HFF-Myc (cell line): Measurements from ENCODE around the gene C1QA.
"Not testable (repeated sequence)": the region's sequence is repeated elsewhere in the genome, so short reads cannot be mapped to it uniquely, and the experiment has no call there.

Source experiments
- DNase-seq: peaks from one replicate; pipeline ENCODE4 v3.0.0-alpha.2; 2011; ENCODE audit warnings: low read depth; ENCODE audit errors: extremely low read depth
- H3K4me3 ChIP-seq: replicated peaks from 2 replicates; pipeline ENCODE4 v1.5.1; 2011; ENCODE audit warnings: low read depth, mild to moderate bottlenecking, control low read depth, low read length
- TF ChIP-seq, protein P1 (sequence below): IDR thresholded peaks from 2 replicates; pipeline ENCODE4 v1.5.1; 2012; ENCODE audit warnings: mild to moderate bottlenecking, low read depth, low read length, control low read depth; ENCODE audit errors: missing control alignments

The C1QA gene

DNA sequence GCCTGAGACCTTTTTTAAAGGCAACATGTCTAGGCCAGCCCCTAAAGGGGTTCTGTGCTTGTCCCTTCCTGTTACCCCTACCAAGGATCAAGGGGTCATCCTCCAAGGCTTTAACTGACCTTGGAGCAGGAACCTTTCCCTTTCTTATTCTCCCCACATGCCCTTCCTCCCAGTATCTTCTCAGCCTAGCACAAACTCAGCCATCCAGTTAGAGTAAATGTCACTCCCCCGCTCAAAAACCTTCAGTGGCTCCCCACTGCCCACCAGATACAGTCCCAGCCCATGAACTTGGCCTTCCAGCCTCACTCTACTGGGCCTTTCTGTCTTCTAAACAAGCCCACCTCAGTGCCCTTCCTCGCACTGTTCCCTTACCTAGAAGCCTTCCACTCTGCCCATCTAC, 25.5 kb downstream of the C1QA start:
- TF ChIP-seq, protein P1, sequence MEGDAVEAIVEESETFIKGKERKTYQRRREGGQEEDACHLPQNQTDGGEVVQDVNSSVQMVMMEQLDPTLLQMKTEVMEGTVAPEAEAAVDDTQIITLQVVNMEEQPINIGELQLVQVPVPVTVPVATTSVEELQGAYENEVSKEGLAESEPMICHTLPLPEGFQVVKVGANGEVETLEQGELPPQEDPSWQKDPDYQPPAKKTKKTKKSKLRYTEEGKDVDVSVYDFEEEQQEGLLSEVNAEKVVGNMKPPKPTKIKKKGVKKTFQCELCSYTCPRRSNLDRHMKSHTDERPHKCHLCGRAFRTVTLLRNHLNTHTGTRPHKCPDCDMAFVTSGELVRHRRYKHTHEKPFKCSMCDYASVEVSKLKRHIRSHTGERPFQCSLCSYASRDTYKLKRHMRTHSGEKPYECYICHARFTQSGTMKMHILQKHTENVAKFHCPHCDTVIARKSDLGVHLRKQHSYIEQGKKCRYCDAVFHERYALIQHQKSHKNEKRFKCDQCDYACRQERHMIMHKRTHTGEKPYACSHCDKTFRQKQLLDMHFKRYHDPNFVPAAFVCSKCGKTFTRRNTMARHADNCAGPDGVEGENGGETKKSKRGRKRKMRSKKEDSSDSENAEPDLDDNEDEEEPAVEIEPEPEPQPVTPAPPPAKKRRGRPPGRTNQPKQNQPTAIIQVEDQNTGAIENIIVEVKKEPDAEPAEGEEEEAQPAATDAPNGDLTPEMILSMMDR, result no peak
- H3K4me3 ChIP-seq, result no peak overlapping the region
- no peak for DNase-seq

DNA sequence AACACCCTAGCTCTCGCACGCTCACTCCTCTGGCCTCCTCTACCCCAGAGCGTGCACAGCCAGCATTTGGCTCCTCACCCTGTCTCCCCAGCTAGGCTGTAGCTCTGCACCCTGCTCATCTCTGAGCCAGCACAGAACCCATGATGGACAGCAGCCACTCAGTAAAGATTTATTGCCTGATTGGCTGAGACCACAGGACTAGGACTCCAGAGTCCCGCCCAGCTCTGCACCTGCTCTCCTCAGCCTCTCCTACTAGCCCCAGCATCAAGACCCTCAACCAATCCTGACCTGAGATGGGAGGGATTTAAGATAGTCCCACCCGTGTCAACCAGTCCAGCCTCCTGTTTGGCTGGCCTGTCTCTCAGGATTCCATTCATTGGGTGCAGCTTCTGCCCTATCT, 25.9 kb downstream of the C1QA start:
- no peak for DNase-seq
- TF ChIP-seq, protein P1, result no peak

DNA sequence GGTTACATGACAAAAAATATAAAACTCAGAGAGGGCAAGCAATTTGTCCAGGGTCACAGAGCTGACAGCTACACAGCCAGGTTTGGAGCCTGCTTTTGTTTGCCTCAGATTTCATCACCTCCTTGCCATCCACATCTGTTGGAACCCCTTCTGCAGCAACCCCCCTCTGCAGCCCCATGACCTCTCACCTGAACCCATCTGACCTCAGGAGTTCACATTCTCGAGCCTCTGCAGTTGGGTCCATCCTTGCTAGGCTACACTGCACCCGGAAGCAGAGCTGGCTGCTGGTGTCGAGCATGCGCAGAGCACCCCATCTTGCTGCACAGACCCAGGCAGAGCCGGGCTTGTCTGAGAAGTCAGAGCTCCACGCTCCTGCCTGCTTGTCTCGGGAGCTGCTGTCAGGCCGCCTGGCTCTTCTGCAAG, 26.6 kb downstream of the C1QA start:
- TF ChIP-seq, protein P1, result no peak
- DNase-seq, result no peak
- H3K4me3 ChIP-seq, result no peak overlapping the region

More for the DNA sequence above, 25.9 kb downstream of the C1QA start:
- H3K4me3 ChIP-seq, result no peak overlapping the region

DNA sequence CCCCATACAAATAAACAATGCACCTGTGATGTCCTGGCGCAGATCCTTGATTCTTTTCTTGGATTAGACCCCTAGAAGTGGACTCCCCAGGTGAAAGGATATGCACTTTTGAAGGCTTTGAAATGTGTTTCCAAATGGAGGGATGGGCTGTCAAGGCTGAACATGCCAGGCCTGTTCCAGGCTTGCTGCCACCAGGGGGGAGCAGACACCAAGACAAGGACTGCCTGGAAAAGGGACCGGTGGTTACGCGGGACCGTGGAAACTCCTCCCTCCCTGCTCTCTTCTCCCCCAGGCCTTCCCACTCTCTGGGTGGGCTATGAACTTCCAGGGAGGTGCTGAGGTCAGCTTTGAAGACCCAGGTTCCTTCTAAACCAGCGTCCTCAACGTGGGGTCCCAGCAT, 29.3 kb downstream of the C1QA start:
- no peak overlapping the region for H3K4me3 ChIP-seq
- TF ChIP-seq, protein P1, result peak; percentile 71
- DNase-seq, result no peak

DNA sequence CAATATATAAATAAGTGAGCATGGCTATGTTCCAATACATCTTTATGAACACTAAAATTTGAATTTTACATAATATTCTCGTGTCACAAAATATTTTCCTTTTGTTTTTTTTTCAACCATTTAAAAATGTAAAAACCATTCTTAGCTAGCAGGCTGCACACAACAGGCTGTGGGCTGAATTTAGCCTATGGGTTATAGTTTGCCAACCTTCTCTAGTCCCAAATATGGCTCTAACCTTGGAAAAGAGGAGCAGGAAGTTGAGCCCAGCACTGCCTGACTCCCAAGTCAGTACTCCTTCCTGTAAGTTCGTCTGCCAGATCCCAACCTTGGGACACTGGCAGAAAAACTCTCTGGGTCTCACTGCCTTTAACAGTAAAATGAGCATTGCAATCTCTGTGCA, 30.0 kb downstream of the C1QA start:
- TF ChIP-seq, protein P1, result no peak
- H3K4me3 ChIP-seq, result no peak overlapping the region
- DNase-seq, result no peak

DNA sequence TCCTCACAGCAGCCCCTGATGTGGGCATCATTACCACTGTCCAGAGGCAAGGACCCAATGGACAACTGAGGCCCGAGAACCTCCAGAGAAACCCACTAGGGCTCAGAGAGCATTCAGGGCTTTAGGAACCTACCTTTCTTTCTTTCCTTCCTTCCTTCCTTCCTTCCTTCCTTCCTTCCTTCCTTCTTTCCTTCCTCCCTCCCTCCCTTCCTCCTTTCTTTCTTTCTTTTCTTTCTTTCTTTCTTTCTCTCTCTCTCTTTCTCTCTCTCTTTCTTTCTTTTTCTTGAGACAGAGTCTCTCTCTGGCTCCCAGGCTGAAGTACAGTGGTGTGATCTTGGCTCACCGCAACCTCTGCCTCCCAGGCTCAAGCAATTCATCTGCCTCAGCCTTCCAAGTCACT, 32.4 kb downstream of the C1QA start:
- not testable (repeated sequence) for H3K4me3 ChIP-seq, DNase-seq

DNA sequence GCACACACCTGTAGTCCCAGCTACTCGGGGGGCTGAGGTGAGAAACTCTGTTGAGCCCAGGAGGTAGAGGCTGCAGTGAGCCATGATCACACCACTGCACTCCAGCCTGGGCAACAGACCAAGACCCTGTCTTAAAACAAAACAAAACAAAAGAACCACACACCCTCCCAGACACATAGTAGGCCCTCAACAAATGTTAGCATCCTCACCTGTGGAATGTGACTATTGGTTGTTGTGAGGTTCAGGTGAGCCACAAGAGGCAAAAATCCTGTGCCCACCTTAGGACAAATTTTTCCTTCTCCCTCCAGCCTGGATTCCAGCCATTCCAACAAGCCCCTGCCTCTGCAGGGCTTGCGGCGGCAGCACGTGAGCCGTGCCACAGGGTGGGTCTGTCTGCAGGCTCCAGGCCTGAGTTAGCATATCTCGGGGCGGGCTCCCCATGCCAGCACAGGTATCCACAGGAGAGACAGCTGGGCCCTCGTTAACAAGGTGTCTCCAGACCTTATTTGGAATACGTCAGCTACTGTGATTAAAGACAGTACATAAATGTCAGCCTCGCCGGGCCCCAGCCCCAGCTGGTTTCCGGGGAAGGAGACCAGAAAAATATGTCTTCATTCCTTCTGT, 34.0 kb downstream of the C1QA start:
- no peak overlapping the region for H3K4me3 ChIP-seq
- DNase-seq, result no peak
- TF ChIP-seq, protein P1, result no peak
